K562 (cell line): Measurements from ENCODE around the gene PRKCQ. TPM values are rescaled to one million over a fixed set of nuclear protein-coding genes. Genes with fewer than 3 reads are reported as not detected.

ENCODE experiments used
- ATAC-seq: fragments of 200-7000 bp; cut with Tn5 transposase; 3 replicates; pipeline ENCODE4 v1.9.1; 2020; ENCODE audit warnings: moderate library complexity
- BruUV-seq: library from RNA; stranded (reverse); fragments of 400-500 nt; replicated peaks from 2 replicates; lab custom pipeline; 2021; lab: Mats Ljungman, UMichigan
- CTCF ChIA-PET: fragments of 300-600 bp; formaldehyde crosslinking; extraction: SDS; loops from one replicate; lab custom pipeline; 2021; ENCODE audit warnings: low intra/inter-chr PET ratio; lab: Yijun Ruan, JAX
- POLR2A ChIA-PET: fragments of 300-600, 350-650 bp; sonication (Branson Sonifier 250); formaldehyde crosslinking; extraction: SDS; loops from one replicate; lab custom pipeline; 2021; ENCODE audit warnings: antibody characterized with exemption, inconsistent platforms; lab: Yijun Ruan, JAX
- DNase-seq, 4 experiments: peaks; one replicate each; pipeline versions ENCODE4 v3.0.0 to v3.0.0-alpha.2; 2011 to 2018; ENCODE audit warnings: low spot score in 3 of 4, mixed read lengths in 3 of 4; ENCODE audit errors: extremely low read depth in 1 of 4
- FAIRE-seq: peaks from 2 replicates; lab custom pipeline; 2011; peaks lifted over from hg19 to GRCh38; lab: Jason Lieb, UNC
- H2AFZ ChIP-seq: 2 replicates; pipeline ENCODE4 v1.6.0; 2011; ENCODE audit warnings: low read depth, low read length, control low read depth, inconsistent platforms
- H3K27ac ChIP-seq: fragments of 200-600 bp; 3 replicates; pipeline ENCODE4 v1.8.0; 2011; ENCODE audit warnings: low read depth, mild to moderate bottlenecking, control low read depth, inconsistent platforms, low read length, moderate library complexity, mixed read lengths; ENCODE audit errors: extremely low read depth
- H3K27me3 ChIP-seq, 2 experiments: fragments of 300-600 bp in 1 of 2; 2 replicates in 1 of 2; 3 replicates in 1 of 2; pipeline versions ENCODE4 v1.6.0 to v1.8.0; 2011; ENCODE audit warnings: inconsistent platforms in 2 of 2, low read length in 2 of 2, mild to moderate bottlenecking in 1 of 2, mixed read lengths in 1 of 2, moderate library complexity in 1 of 2; ENCODE audit not compliant: control insufficient read depth in 2 of 2, insufficient read depth in 2 of 2
- H3K36me3 ChIP-seq: fragments of 300-600 bp; 3 replicates; pipeline ENCODE4 v1.8.0; 2011; ENCODE audit warnings: mild to moderate bottlenecking, low read length, inconsistent platforms; ENCODE audit not compliant: control insufficient read depth, insufficient read depth
- H3K4me1 ChIP-seq, 2 experiments: fragments of 200-600 bp in 1 of 2; replicated peaks in 1 of 2; 2 replicates in 1 of 2; 3 replicates in 1 of 2; pipeline versions ENCODE4 v1.5.1 to v1.8.0; 2011; ENCODE audit warnings: inconsistent platforms in 2 of 2, low read length in 2 of 2, mild to moderate bottlenecking in 1 of 2, mixed read lengths in 1 of 2, moderate library complexity in 1 of 2; ENCODE audit not compliant: control insufficient read depth in 2 of 2, insufficient read depth in 2 of 2
- H3K4me2 ChIP-seq: 2 replicates; pipeline ENCODE4 v1.6.1; 2011; ENCODE audit warnings: low read length, control low read depth, inconsistent platforms, mixed read lengths; ENCODE audit not compliant: insufficient read depth
- H3K4me3 ChIP-seq: fragments of 200-600 bp; sonication (generic), shearing (Covaris generic); 2 replicates; pipeline ENCODE4 v1.5.1; 2016; ENCODE audit warnings: control low read depth, inconsistent platforms
- H3K79me2 ChIP-seq: fragments of 200-600 bp; 3 replicates; pipeline ENCODE4 v1.8.0; 2011; ENCODE audit warnings: low read length, inconsistent platforms; ENCODE audit not compliant: control insufficient read depth, insufficient read depth
- H3K9ac ChIP-seq, 2 experiments: 2 replicates each; pipeline versions ENCODE4 v1.6.0 to v1.6.1; 2011; ENCODE audit warnings: low read depth in 2 of 2, low read length in 2 of 2, control low read depth in 1 of 2, inconsistent platforms in 1 of 2, mild to moderate bottlenecking in 1 of 2, mixed read lengths in 1 of 2; ENCODE audit not compliant: insufficient read depth in 1 of 2
- H3K9me1 ChIP-seq: one replicate; pipeline ENCODE4 v1.6.0; 2011; ENCODE audit warnings: inconsistent platforms, mild to moderate bottlenecking, low read length, moderate library complexity; ENCODE audit not compliant: control insufficient read depth, insufficient read depth
- H3K9me3 ChIP-seq: replicated peaks from 2 replicates; pipeline ENCODE4 v1.5.1; 2011; ENCODE audit warnings: low read depth, low read length, inconsistent platforms; ENCODE audit not compliant: control insufficient read depth, insufficient read depth
- H4K20me1 ChIP-seq: replicated peaks from 2 replicates; pipeline ENCODE4 v1.6.1; 2011; ENCODE audit warnings: low read length, inconsistent platforms, mixed read lengths; ENCODE audit not compliant: control insufficient read depth, insufficient read depth
- CTBP1 ChIP-seq: fragments of 450-650 bp; IDR thresholded peaks from 2 replicates; pipeline ENCODE4 v1.6.1; 2016; ENCODE audit warnings: borderline replicate concordance
- DDX20 ChIP-seq: fragments of 450-650 bp; IDR thresholded peaks from 2 replicates; pipeline ENCODE4 v1.6.1; 2016; ENCODE audit warnings: missing genetic modification characterization, low read depth, mild to moderate bottlenecking, missing compliant biosample characterization, moderate library complexity
- GABPB1 ChIP-seq: sonication (generic); formaldehyde crosslinking; IDR thresholded peaks from 2 replicates; pipeline ENCODE4 v1.8.0; 2022; ENCODE audit warnings: mild to moderate bottlenecking, missing genetic modification reagents
- GABPB2 ChIP-seq: fragments of 250-450 bp; sonication (Bioruptor Pico); conservative IDR thresholded peaks from 2 replicates; pipeline ENCODE4 v1.5.1; 2021; ENCODE audit warnings: mild to moderate bottlenecking
- PCBP2 ChIP-seq: fragments of 200-400 bp; formaldehyde crosslinking; IDR thresholded peaks from 2 replicates; pipeline ENCODE4 v1.6.1; 2018; ENCODE audit warnings: low read length, low read depth, mild to moderate bottlenecking, moderate library complexity; ENCODE audit not compliant: poor library complexity, severe bottlenecking
- TAF7 ChIP-seq: fragments of 450-650 bp; IDR thresholded peaks from 2 replicates; pipeline ENCODE4 v1.6.1; 2016; ENCODE audit warnings: missing genetic modification characterization, missing compliant biosample characterization
- WGBS: fragments of 100-300 bp; shearing (Covaris generic); methylation state at CpG from one replicate; pipeline ENCODE4 v1.1.6; 2016; ENCODE audit warnings: low coverage, mixed read lengths; ENCODE audit not compliant: insufficient coverage; ENCODE audit errors: missing lambda C conversion rate; 5-methylcytosine and 5-hydroxymethylcytosine counted together
- in situ Hi-C: fragments of 300-500 bp; cut with MboI; formaldehyde crosslinking; loops from 4 replicates; pipeline ENCODE4 v1.15.0; 2018; ENCODE audit warnings: inconsistent platforms, mixed read lengths
- intact Hi-C: fragments of 100-400 bp; cut with micrococcal nuclease; formaldehyde crosslinking; loops from 2 replicates; pipeline ENCODE4 v1.14.2; 2022
- polyA plus RNA-seq, 8 experiments: library from polyadenylated mRNA; depleted of rRNA in 4 of 8; stranded (reverse) in 5 of 8; unstranded in 3 of 8; fragments of >200 nt; fragmentation: Nextera tagmentation in 2 of 8; fragmentation: Illumina TruSeq in 1 of 8; extraction: Ambion mirVana in 2 of 8; extraction: Trizol in 1 of 8; gene quantifications; 2 replicates each; pipeline versions ENCODE4 v1.2.1 to v1.2.3, GENCODE V29; 2011 to 2014; ENCODE audit warnings: inconsistent platforms in 1 of 8, missing spikeins in 1 of 8
- total RNA-seq, 7 experiments: library from RNA; depleted of rRNA in 6 of 7; stranded (reverse); fragments of >200 nt in 6 of 7; fragmentation: Illumina TruSeq in 2 of 7; extraction: Trizol in 2 of 7; gene quantifications; 2 replicates each; pipeline versions ENCODE4 v1.2.1 to v1.2.3, GENCODE V29; 2011 to 2021; ENCODE audit warnings: low replicate concordance in 1 of 7
- TF ChIP-seq, protein P1 (sequence below): sonication (generic); formaldehyde crosslinking; IDR thresholded peaks from 2 replicates; pipeline ENCODE4 v1.8.0; 2022; ENCODE audit warnings: missing genetic modification reagents, mild to moderate bottlenecking, borderline replicate concordance
- TF ChIP-seq, protein P2 (sequence below), 2 experiments: fragments of 450-650 bp; IDR thresholded peaks; 2 replicates each; pipeline ENCODE4 v1.6.1; 2018; ENCODE audit warnings: mild to moderate bottlenecking in 2 of 2, low read depth in 1 of 2; ENCODE audit not compliant: partially characterized antibody in 2 of 2

PRKCQ gene
- total and polyA plus RNA-seq, 9 of the 15 experiments (the other 6 are each of a cell fraction or from before 2014, with no cell fraction given), result 4.4 to 23.3 (median 14.6) TPM

- ATAC-seq (no peak), DNase-seq (no peak), FAIRE-seq (no peak)
- CTCF ChIA-PET, result no interaction called here
- no peak overlapping the region for H3K9ac ChIP-seq
- H3K4me1 ChIP-seq, result no peaks in the 10 kb centered on the region; a peak in 2 of 5 replicates
- WGBS, result 6% methylated on average over 4 of the region's 4 CpGs
- no peaks in the 10 kb centered on the region; the same call in 1 of the 2 replicates for H3K9me3 ChIP-seq
- no peaks in the 10 kb centered on the region for H4K20me1 ChIP-seq
- in situ Hi-C loops, result loop anchor here (25.0 kb wide), 1 partner anchor 451 kb away; no protein-coding TSS in a partner anchor
- no peak overlapping the region for H3K4me3 ChIP-seq
- no peak overlapping the region for H2AFZ ChIP-seq
- no peaks in the 10 kb centered on the region for H3K9me1 ChIP-seq
- intact Hi-C loops, result no loop called here
- no peak overlapping the region for H3K27ac ChIP-seq
- H3K27me3 ChIP-seq, result peaks cover 10 to 37% of the 10 kb centered on the region in 2 experiments; a peak in 4 of 5 replicates
- H3K79me2 ChIP-seq, result no peaks in the 10 kb centered on the region
- no TSS peak for BruUV-seq
- H3K36me3 ChIP-seq, result no peaks in the 10 kb centered on the region
- POLR2A ChIA-PET, result no interaction called here
- H3K4me2 ChIP-seq, result no peak overlapping the region
- no peak for TF ChIP-seq GABPB1 (CRISPR knock-in tag)
- TF ChIP-seq PCBP2, result no peak
- no peak for TF ChIP-seq DDX20
- no peak for TF ChIP-seq GABPB2 (CRISPR knock-in tag)
- TF ChIP-seq, protein P1, sequence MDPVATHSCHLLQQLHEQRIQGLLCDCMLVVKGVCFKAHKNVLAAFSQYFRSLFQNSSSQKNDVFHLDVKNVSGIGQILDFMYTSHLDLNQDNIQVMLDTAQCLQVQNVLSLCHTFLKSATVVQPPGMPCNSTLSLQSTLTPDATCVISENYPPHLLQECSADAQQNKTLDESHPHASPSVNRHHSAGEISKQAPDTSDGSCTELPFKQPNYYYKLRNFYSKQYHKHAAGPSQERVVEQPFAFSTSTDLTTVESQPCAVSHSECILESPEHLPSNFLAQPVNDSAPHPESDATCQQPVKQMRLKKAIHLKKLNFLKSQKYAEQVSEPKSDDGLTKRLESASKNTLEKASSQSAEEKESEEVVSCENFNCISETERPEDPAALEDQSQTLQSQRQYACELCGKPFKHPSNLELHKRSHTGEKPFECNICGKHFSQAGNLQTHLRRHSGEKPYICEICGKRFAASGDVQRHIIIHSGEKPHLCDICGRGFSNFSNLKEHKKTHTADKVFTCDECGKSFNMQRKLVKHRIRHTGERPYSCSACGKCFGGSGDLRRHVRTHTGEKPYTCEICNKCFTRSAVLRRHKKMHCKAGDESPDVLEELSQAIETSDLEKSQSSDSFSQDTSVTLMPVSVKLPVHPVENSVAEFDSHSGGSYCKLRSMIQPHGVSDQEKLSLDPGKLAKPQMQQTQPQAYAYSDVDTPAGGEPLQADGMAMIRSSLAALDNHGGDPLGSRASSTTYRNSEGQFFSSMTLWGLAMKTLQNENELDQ (CRISPR knock-in tag), result no peak
- no peak for TF ChIP-seq CTBP1
- TF ChIP-seq TAF7 (tag), result no peak
- TF ChIP-seq, protein P2, sequence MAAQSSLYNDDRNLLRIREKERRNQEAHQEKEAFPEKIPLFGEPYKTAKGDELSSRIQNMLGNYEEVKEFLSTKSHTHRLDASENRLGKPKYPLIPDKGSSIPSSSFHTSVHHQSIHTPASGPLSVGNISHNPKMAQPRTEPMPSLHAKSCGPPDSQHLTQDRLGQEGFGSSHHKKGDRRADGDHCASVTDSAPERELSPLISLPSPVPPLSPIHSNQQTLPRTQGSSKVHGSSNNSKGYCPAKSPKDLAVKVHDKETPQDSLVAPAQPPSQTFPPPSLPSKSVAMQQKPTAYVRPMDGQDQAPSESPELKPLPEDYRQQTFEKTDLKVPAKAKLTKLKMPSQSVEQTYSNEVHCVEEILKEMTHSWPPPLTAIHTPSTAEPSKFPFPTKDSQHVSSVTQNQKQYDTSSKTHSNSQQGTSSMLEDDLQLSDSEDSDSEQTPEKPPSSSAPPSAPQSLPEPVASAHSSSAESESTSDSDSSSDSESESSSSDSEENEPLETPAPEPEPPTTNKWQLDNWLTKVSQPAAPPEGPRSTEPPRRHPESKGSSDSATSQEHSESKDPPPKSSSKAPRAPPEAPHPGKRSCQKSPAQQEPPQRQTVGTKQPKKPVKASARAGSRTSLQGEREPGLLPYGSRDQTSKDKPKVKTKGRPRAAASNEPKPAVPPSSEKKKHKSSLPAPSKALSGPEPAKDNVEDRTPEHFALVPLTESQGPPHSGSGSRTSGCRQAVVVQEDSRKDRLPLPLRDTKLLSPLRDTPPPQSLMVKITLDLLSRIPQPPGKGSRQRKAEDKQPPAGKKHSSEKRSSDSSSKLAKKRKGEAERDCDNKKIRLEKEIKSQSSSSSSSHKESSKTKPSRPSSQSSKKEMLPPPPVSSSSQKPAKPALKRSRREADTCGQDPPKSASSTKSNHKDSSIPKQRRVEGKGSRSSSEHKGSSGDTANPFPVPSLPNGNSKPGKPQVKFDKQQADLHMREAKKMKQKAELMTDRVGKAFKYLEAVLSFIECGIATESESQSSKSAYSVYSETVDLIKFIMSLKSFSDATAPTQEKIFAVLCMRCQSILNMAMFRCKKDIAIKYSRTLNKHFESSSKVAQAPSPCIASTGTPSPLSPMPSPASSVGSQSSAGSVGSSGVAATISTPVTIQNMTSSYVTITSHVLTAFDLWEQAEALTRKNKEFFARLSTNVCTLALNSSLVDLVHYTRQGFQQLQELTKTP (IDR thresholded peaks at IDR 0.05; ENCODE audit: low read depth in 1 of 2, partially characterized antibody in 2 of 2), result no peak
Observed at GRCh38 chr10:6388261-6388893, 191.7 kb downstream of the PRKCQ start.
